ENCODE results near the gene UBA7.
"Not testable (repeated sequence)": the region's sequence is repeated elsewhere in the genome, so short reads cannot be mapped to it uniquely, and the experiment has no call there.

The UBA7 gene

GRCh38 chr3:49781415-49782199, 32.1 kb downstream of the UBA7 start:
- no peak for DNase-seq

- DNase-seq: not testable (repeated sequence)
Measured at GRCh38 chr3:49780975-49781365, 32.8 kb downstream of the UBA7 start.

DNA sequence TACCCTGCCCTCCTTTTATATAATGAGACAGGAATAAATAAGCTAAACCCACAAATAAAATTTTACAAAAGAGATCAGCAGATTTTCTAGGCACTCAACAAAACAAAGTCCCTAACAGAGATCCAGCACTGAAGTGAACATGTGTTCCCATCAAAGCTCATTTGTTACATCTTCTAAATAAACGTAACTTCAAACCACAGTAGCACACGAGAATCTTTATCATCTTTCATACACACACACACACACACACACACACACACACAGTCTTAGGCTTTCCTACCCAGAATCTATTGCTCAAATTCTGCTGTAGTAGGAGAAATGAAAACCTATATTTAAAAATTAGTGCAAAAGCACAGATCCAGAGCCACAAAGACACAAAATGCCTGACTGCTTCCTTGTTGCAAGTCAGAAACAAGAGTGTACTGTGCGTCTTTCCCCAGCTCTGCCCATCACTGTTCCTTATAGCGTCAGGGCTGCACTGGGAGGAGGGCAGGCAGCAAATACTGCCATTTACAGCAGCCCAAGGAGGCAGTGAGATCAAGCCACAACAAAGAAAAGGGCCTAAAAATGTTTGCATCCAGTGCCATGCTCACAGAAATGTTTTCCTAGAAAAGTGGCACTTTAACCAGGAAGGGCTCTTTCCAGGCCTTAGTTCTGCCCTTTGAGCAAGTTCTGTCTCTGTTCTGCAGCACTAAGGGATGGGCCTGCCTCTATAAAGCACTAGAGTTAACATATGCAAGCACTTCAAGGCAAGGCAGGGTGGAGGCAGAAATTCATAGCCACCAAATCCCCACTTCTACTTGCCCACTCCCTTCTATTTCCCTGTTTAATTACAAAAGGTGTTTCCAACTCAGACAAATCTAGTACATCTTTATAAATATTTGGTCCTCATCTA, 33.4 kb downstream of the UBA7 start:
- DNase-seq: no peak

- DNase-seq: no peak
Measured at GRCh38 chr3:49779358-49780079, 34.2 kb downstream of the UBA7 start.

- not testable (repeated sequence) for DNase-seq
Measured at GRCh38 chr3:49776101-49776500, 37.7 kb downstream of the UBA7 start.

GRCh38 chr3:49775538-49775937, 38.2 kb downstream of the UBA7 start:
- no peak for DNase-seq

DNA sequence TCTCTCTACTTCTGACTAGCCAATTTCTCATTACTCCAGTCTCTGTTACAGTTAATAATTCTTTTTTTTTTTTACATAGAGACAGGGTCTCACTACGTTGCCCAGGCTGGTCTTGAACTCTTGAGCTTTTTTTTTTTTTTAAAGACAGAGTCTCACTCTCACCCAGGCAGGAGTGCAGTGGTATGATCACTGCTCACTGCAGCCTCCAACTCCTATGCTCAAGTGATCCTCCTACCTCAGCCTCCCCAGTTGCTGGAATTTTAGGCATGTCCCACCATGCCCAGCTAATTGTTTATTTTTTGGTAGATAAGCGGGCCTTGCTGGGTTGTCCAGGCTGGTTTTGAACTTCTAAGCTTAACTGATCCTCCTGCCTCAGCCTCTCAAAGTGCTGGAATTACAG, 41.0 kb downstream of the UBA7 start:
- DNase-seq: no peak

- DNase-seq: no peak
Measured at GRCh38 chr3:49771340-49771938, 42.3 kb downstream of the UBA7 start.

DNA sequence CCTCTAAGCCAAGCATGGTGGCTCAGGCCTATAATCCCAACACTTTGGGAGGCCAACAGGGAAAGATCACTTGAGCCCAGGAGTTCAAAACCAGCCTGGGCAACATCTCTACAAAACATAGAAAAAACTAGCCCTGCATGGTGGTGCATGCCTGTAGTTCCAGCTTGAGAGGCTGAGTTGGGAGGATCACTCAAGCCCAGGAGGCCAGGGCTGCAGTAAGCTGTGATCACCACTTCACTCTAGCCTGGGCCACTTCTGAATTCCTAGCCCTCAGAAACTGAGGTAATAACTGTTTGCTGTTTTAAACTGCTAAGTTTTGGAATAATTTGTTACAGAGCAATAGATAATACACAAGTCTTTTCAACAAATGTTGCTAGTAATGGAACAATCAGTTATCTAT, 43.8 kb downstream of the UBA7 start:
- no peak for DNase-seq

- no peak for DNase-seq
Measured at GRCh38 chr3:49769286-49769915, 44.4 kb downstream of the UBA7 start.

- no peak for DNase-seq
Measured at GRCh38 chr3:49763981-49764380, 49.8 kb downstream of the UBA7 start.

- no peak for DNase-seq
Measured at GRCh38 chr3:49761661-49762060, 52.1 kb downstream of the UBA7 start.

DNA sequence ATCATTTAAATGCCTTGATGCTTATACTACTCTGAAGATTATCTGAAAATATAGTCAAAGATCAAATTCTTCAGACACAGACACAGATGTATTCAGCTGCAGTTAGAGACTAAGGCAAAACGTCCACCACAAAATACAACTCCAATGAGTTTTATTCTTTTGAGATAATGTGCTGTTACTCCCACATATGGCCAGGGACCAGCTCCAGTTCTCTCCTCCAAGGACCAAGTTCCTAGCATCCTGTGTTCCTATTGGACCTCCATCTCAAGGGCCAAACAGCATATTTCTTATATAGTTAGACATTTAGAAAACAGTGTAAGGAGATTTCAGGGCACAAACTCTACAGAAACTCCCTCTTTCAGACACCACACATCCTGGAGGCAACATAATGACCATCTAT, 54.5 kb downstream of the UBA7 start:
- DNase-seq: no peak

DNA sequence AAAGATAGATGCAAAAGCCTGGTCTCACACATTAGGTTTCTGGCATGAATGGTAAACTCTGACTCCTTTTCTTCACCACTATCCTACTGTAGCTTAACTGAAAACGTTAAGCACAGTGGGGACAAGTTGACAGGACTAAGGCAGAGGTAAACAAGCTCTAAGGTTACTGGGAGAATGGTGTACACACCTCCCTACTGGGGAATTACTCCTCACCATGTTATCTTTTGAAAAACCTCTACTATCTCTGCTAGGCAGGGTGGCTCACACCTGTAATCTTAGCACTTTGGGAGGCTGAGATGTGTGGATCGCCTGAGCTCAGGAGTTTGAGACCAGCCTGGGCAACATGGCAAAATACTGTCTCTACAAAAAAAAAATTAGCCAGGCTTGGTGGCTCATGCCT, 56.6 kb downstream of the UBA7 start:
- no peak for DNase-seq

- DNase-seq: no peak
Measured at GRCh38 chr3:49756036-49756435, 57.7 kb downstream of the UBA7 start.

Data from NCI-H1105 treated with DMSO at 0.1 percent for 48 hours (cell line).